AG09319 (cell line): ENCODE data around the gene SPRY4.

Experiments used
- DNase-seq: peaks from one replicate; pipeline ENCODE4 v3.0.0-alpha.2; 2010; ENCODE audit warnings: low read depth; ENCODE audit errors: extremely low read depth
- TF ChIP-seq, protein P1 (sequence below): IDR thresholded peaks from 2 replicates; pipeline ENCODE4 v1.5.1; 2011; ENCODE audit warnings: low read depth, mild to moderate bottlenecking, inconsistent platforms, low read length, moderate library complexity

SPRY4 gene

GRCh38 chr5:142283304-142283703 lies 41.5 kb downstream of the SPRY4 start:
- no peak for DNase-seq
- TF ChIP-seq, protein P1, sequence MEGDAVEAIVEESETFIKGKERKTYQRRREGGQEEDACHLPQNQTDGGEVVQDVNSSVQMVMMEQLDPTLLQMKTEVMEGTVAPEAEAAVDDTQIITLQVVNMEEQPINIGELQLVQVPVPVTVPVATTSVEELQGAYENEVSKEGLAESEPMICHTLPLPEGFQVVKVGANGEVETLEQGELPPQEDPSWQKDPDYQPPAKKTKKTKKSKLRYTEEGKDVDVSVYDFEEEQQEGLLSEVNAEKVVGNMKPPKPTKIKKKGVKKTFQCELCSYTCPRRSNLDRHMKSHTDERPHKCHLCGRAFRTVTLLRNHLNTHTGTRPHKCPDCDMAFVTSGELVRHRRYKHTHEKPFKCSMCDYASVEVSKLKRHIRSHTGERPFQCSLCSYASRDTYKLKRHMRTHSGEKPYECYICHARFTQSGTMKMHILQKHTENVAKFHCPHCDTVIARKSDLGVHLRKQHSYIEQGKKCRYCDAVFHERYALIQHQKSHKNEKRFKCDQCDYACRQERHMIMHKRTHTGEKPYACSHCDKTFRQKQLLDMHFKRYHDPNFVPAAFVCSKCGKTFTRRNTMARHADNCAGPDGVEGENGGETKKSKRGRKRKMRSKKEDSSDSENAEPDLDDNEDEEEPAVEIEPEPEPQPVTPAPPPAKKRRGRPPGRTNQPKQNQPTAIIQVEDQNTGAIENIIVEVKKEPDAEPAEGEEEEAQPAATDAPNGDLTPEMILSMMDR, result no peak

DNA sequence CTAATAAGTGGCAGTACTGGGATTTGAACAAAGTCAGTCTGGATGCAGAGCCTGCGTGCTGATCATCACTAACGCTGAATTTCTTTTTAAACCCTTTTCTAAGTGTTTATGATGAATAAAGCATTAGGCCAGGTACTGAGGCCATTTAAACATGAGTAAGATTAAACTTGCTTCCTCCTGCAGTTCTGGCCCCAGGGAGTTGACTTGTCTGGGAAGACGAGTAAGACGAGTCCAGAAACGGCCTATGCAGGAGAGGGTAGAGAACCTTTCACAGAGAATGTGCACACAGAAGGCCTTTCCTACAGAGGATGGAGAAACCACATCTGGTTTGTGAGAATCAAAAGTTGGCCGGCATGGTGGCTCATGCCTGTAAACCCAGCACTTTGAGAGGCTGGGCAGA lies 42.9 kb downstream of the SPRY4 start:
- TF ChIP-seq, protein P1, result no peak
- no peak for DNase-seq

- DNase-seq, result no peak
- TF ChIP-seq, protein P1, result no peak
Observed at GRCh38 chr5:142281008-142281367, 43.8 kb downstream of the SPRY4 start.

DNA sequence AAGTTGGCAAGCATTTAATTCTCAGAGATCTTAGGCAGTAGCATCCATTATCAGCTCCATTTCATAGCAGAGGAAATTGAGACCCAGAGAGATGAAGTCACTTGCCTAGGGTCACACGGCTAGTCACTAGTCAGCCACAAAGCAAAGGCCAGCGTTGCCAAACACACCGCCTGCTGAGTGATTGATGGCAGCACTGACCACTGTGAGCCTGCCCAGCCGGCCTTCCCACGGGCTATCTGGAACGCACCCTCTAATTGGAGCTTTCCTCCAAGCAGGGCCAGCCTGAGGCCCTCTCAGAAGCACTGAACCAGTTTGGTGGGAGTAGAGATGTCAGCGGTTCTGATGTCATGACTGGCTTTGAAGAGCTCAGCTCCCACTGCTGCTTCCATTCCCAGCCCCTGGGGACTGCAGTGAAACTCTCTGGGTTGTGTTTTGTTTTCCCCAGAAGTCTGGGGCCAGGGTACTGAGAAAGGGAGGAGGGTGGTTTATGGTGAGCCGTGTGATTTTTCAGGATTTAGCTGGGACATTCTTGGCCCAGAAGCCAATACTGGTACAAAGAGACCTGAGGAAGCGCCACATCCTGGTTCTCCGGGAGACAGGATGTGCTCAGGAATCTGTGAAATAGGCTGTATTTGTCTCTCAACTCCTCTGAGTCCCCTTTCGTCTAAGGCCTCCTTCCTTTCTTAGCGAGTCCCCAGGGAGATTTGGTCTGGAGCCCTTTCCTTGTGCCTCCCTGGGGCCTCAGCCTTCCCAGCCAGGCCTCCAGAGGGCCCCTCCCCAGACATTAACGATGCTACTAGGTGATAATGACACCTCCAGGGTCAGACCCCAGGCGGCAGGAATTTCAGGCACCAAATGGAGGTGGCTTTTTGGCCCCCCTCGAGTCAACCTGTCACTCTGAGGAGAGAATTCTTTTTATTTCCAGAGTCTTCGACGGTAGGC lies 44.5 kb downstream of the SPRY4 start:
- TF ChIP-seq, protein P1, result no peak
- no peak for DNase-seq

- no peak for DNase-seq
- TF ChIP-seq, protein P1, result no peak
Observed at GRCh38 chr5:142278627-142279026, 46.2 kb downstream of the SPRY4 start.

GRCh38 chr5:142277796-142278195 lies 47.0 kb downstream of the SPRY4 start:
- TF ChIP-seq, protein P1, result no peak
- DNase-seq, result no peak

DNA sequence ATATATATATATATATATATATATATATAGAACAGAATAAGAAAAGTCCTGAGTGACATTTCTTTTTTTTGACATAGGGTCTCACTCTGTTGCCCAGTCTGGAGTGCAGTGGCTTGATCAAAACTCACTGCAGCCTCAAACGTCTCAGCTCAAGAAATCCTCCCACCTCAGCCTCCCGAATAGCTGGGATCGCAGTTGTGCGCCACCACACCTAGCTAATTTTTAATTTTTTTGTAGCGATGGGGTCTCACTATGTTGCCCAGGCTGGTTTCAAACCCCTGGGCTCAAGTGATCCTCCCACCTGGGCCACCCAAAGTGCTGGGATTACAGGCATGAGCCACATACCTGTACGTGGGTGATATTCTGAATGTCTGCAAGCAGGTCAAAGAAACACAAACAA lies 48.3 kb downstream of the SPRY4 start:
- no peak for DNase-seq
- TF ChIP-seq, protein P1, result no peak
